Measurements from ENCODE around the gene BLTP3B. TPM values are rescaled to one million over a fixed set of nuclear protein-coding genes. Genes with fewer than 3 reads are reported as not detected.

The BLTP3B gene
- total RNA-seq, 1 donor from 2014 or later: 16.2 TPM

DNA sequence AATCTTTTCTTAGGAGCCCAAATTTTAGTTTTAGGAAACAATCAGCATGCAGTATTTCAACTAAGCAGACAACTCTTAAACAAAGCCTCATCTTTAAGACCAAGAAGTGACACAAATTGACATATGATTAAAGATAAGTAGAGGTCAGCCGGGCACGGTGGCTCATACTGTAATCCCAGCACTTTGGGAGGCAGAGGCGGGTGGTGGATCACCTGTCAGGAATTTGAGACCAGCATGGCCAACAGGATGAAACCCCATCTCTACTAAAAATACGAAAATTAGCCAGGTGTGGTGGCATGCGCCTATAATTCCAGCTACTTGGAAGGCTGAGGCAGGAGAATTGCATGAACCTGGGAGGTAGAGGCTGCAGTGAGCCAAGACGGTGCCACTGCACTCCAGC lies 35.8 kb downstream of the BLTP3B start:
- no peak for DNase-seq

DNA sequence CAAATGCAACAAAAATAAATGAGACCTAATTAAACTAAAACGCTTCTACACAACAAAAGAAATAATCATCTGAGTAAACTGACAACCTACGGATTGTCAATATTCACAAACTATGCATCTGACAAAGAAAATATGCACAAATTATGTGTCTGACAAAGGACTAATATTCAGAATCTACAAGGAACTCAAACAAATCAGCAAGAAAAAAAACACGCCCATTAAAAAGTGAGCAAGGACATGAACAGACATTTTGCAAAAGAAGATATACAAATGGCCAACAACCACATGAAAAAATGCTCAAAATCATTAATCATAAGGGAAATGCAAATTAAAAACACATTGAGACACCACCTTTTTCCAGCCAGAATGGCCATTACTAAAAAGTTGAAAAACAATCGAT lies 37.0 kb downstream of the BLTP3B start:
- no peak for DNase-seq

DNA sequence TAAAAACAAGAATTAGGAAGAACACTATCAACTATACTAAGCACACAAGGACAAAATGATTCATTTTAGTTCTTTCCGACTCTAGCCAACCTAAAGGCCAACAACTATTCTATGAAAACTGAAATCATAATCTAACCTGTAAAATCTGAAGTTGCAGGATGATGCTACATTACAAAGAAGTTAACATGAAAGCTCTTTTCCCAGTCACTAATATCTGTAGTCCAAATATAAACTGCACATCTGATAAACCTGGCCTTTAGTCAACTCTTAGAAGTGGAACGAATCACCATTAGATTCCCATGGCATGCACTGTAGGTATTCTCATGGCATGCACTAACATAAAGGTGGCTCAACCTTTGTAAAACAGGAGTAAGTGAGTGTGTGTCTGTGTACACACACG lies 41.7 kb downstream of the BLTP3B start:
- DNase-seq: no peak

Other genes with a start within 250 kb of the BLTP3B start
- not detected in 2 replicates for gene ANKS1B, start 157.9 kb downstream of the BLTP3B start, total RNA-seq
- 12.8 and 26.0 TPM in 2 replicates for gene ACTR6, start 57.9 kb upstream of the BLTP3B start, total RNA-seq
- 0.17 and 0.33 TPM in 2 replicates for gene DEPDC4, start 124.2 kb upstream of the BLTP3B start, total RNA-seq
- gene SCYL2, start 124.3 kb upstream of the BLTP3B start, total RNA-seq: 49.2 and 52.9 TPM in 2 replicates
- not detected in 2 replicates for gene SLC17A8, start 214.2 kb upstream of the BLTP3B start, total RNA-seq

Data from dermis blood vessel endothelial cell (primary cell).